GM12865 (cell line): ENCODE results near the gene FADS3.

Experiments used
- DNase-seq: peaks from one replicate; pipeline ENCODE4 v3.0.0; 2010; ENCODE audit warnings: low read depth
- H3K4me3 ChIP-seq: 2 replicates; pipeline ENCODE4 v1.5.1; 2011; ENCODE audit warnings: mild to moderate bottlenecking, low read depth, low read length, control low read depth
- TF ChIP-seq, protein P1 (sequence below): IDR thresholded peaks from 2 replicates; pipeline ENCODE4 v1.5.1; 2011; ENCODE audit warnings: low read length, control low read depth, low read depth, inconsistent platforms; ENCODE audit not compliant: insufficient read depth; ENCODE audit errors: missing control alignments

The FADS3 gene

DNA sequence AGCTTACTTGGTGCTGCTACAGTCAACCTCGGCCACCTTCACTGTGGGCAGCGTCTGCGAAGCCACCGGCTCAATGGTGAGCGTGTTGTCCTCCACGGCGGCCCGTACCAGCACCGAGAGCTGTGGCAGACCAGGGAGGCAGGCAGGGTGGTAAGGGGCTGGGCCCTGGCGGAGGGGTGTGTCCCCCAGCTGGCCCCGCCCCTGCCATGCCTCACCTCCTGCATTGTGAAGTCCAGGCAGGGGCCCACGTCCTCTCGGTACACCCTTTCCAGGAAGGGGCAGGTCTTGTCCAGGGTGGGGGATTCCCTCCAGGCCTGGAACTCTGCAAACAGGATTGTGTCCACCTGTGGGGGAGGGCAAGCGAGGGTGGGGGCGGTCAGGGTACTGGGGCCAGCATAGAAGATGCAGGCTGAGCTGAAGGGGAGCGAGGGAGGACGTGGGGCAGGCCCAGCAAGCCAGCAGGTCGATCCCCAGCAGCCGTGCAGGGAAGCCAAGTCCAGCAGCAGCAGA is 13.2 kb upstream of the FADS3 start:
- no peak overlapping the region for H3K4me3 ChIP-seq
- TF ChIP-seq, protein P1, sequence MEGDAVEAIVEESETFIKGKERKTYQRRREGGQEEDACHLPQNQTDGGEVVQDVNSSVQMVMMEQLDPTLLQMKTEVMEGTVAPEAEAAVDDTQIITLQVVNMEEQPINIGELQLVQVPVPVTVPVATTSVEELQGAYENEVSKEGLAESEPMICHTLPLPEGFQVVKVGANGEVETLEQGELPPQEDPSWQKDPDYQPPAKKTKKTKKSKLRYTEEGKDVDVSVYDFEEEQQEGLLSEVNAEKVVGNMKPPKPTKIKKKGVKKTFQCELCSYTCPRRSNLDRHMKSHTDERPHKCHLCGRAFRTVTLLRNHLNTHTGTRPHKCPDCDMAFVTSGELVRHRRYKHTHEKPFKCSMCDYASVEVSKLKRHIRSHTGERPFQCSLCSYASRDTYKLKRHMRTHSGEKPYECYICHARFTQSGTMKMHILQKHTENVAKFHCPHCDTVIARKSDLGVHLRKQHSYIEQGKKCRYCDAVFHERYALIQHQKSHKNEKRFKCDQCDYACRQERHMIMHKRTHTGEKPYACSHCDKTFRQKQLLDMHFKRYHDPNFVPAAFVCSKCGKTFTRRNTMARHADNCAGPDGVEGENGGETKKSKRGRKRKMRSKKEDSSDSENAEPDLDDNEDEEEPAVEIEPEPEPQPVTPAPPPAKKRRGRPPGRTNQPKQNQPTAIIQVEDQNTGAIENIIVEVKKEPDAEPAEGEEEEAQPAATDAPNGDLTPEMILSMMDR, result no peak
- no peak for DNase-seq

DNA sequence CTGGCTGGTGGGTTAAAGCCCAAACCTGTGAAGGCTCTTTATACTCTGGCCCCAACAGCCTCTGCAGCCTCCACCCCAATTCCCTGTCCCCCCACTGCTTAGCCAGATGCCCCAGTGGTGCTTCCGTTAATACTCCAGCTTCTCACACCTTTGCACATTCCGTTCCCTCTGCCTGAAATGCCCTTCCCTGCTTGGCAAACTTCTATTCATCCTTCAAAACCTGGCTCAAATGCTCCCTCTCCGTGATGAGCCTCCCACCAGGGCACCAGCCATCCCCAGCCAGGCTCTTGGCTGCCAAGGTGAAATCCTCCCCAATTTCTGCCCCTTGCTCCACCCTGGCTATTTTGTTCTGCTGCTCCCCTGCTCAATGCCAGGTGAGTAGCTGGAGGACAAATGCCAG is 12.5 kb upstream of the FADS3 start:
- no peak for DNase-seq
- TF ChIP-seq, protein P1, result no peak
- no peak overlapping the region for H3K4me3 ChIP-seq

DNA sequence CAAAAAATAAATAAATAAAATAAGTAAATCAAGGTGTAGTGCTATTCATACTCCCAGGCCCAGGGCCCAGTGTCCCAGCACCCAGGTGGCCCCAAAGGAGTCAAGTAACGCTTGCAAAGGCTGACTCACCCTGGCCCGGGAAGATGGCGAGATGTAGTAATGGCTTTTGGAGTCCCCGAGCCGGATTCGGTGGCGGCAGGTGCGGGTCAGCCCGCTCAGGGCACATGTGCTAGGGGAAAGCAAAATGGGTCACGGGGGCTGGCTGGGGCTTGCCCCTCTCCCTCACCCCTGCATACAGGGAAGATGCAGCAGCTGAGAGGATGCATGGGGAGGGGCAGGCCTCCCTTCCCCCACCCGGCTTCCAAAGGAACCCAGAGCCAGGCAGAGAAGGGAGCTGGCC is 11.0 kb upstream of the FADS3 start:
- no peak for DNase-seq
- no peak overlapping the region for H3K4me3 ChIP-seq
- TF ChIP-seq, protein P1, result no peak

DNA sequence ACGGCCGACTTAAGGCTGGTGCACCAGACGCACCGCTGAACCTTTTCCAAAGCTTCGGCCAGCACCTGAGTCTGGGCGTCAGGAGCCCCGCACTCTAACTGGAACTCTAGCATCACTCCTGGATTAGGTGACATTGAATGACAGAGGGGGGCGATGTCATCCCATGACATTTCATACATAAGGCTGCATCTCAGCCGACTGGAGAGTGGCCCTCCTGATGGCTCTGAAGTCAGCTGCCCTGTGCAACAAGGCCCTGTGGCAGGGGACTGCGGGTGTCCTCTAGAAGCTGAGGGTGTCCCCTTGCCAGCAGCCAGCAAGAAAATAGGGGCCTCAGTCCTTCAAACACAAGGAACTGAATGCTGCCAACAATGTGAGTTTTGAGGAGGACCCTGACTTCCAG is 10.1 kb upstream of the FADS3 start:
- no peak for DNase-seq
- TF ChIP-seq, protein P1, result no peak
- H3K4me3 ChIP-seq, result no peak overlapping the region

DNA sequence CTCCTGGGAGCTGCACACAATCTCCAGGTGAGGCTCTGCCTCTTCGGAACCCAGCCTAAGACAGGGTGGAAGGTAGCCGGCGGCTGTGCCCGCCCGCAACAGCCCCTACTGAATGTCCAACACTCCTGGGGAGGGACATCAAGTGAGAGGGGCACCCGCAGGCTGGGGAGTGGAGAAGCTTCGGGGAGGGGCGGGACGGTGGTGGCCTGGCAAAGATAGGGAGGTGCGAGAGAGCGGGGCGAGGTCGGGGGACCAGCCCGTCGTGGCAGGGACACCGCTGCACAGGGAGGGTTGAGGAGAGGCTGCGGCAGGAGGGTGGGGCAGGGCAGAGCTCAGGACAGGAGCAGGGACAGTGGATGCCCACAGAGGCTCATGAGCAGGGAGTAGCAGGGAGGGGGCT is 8.9 kb upstream of the FADS3 start:
- no peak overlapping the region for H3K4me3 ChIP-seq
- TF ChIP-seq, protein P1, result no peak
- no peak for DNase-seq

DNA sequence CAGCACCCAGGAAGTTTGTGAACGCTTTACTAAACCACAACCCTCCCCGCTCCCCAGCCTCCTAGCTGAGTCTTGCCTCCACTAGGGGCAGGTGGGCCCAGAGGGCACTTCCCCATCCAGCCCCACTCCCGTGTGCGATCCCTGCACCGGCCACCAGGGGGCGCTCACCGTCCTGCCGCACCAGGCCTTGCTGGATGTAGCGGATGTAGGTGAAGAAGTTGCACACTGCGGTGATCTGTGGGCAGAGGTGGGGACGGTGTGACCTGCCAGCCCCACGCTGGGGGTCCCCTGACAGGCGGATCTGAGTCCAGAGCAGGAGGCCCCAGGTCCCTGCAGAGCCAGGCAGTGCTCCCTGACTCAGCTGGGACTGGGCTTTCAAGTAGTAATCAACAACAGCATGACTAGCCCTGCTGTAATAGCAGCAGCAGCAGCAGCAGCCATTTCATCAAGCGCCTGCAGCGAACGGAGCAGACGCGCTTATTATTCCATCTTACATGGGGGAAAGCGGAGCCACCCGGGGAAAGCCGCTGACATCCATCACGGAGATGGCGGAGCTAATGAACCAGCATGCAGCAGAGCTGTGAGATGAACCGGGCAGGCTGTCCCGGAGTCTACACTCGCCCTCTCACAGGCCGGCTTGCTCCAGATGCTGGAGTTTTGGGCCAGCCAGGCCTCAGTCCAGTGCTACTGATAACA is 7.9 kb upstream of the FADS3 start:
- no peak overlapping the region for H3K4me3 ChIP-seq
- TF ChIP-seq, protein P1, result peak; percentile 100
- DNase-seq, result peak; percentile 90

DNA sequence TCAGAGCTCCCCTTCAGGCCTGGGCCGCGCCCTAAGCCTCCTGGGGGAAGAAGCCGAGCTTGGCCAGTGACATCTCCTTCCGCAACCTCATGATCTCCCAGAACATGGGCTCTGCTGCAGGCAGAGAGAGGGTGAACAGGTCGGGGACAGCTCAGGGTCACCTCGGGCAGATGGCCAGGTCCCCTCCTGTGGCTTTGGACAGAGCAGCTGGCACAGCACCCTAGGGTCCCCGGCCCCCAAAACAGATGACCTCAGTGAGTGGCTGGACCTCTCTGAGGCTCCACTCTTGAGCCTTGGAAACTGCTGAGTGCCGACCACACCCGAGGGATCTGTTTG is 6.9 kb upstream of the FADS3 start:
- no peak for DNase-seq

More for the DNA sequence above, 6.9 kb upstream of the FADS3 start:
- H3K4me3 ChIP-seq, result no peak overlapping the region
- TF ChIP-seq, protein P1, result no peak
